22Rv1 (cell line): ENCODE results near the gene AXIN1.

Source experiments
- H3K27ac ChIP-seq: fragments of 450-650 bp; 2 replicates; pipeline ENCODE4 v1.5.1; 2017
- ZFX ChIP-seq: fragments of 450-650 bp; IDR thresholded peaks from 2 replicates; pipeline ENCODE4 v1.6.1; 2017; ENCODE audit warnings: antibody characterized with exemption, borderline replicate concordance
- TF ChIP-seq, protein P1 (sequence below): fragments of 450-650 bp; IDR thresholded peaks from 2 replicates; pipeline ENCODE4 v1.5.1; 2017; ENCODE audit warnings: mild to moderate bottlenecking

AXIN1 gene

DNA sequence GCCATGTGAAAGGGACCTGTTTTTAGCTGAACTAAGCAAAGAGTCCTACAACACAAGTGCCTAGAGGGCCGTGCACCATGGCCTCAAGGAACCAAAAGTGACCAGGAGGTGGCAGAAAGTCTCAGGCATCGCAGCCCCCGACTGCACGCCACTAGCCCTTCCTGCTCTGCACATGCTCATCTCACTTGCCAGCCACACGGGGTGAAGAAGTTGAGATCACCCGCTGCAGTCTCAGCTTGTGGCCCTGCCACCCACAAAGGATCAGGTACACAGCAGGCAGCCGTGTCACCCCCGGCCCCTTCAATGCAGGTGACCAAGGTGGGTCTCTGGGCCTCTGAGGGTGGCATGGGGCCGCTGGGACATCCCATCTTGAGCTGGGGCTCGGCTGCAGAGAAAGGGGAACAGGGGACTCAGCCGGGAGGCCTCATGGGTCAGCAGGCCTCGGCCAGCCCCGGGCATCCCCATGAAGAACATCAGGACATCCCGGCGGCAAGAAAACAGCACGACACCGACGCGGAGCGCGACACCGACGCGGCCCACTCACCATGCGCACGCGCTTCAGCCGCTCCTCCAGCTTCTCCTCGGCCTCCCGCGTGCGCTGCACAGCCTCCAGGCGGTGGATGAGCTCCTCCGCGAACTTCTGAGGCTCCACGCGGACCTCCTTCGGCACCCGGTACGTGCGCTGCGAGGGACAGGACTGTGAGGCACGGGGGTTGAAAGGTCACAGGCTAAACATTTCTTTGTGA, 48.6 kb downstream of the AXIN1 start:
- no peak for TF ChIP-seq ZFX
- no peak overlapping the region for H3K27ac ChIP-seq

DNA sequence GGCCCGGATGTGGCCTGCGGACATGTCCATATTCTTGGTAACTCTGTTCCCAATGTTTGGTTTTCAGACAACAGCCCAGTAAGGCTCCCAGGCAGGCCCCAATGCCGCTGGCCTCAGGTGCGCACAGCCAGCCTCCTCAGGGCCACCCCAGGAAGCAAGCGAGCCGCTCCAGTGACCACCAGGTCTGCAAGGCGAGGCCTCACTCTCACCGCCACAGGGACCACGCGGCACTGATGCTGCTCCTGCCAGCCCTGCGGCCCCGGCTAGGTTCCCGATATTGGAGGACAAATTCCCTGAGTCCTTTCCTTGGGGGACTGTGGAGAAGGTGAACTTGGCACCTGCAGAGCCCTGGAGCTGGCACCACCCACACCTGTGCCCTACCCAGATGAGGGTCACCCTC, 50.6 kb downstream of the AXIN1 start:
- TF ChIP-seq, protein P1, sequence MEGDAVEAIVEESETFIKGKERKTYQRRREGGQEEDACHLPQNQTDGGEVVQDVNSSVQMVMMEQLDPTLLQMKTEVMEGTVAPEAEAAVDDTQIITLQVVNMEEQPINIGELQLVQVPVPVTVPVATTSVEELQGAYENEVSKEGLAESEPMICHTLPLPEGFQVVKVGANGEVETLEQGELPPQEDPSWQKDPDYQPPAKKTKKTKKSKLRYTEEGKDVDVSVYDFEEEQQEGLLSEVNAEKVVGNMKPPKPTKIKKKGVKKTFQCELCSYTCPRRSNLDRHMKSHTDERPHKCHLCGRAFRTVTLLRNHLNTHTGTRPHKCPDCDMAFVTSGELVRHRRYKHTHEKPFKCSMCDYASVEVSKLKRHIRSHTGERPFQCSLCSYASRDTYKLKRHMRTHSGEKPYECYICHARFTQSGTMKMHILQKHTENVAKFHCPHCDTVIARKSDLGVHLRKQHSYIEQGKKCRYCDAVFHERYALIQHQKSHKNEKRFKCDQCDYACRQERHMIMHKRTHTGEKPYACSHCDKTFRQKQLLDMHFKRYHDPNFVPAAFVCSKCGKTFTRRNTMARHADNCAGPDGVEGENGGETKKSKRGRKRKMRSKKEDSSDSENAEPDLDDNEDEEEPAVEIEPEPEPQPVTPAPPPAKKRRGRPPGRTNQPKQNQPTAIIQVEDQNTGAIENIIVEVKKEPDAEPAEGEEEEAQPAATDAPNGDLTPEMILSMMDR = no peak
- no peak for TF ChIP-seq ZFX
- no peak overlapping the region for H3K27ac ChIP-seq

DNA sequence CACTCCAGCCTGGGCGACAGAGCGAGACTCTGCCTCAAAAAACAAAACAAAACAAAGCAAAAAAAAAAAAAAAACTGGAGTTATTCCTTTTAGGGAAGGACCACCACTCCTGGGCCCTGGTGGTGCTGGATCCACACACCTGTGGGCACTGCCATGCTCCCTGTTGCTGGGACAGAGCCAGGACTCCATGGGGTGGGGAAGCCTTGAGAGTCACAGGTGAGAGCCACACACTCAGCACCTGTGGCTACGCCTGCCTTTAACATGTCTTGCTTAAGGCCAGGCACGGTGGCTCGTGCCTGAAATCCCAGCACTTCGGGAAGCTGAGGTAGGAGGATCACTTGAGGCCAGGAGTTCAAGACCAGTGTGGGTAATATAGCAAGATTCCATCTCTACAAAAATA, 51.3 kb downstream of the AXIN1 start:
- TF ChIP-seq, protein P1 = no peak
- no peak for TF ChIP-seq ZFX
- no peak overlapping the region for H3K27ac ChIP-seq

DNA sequence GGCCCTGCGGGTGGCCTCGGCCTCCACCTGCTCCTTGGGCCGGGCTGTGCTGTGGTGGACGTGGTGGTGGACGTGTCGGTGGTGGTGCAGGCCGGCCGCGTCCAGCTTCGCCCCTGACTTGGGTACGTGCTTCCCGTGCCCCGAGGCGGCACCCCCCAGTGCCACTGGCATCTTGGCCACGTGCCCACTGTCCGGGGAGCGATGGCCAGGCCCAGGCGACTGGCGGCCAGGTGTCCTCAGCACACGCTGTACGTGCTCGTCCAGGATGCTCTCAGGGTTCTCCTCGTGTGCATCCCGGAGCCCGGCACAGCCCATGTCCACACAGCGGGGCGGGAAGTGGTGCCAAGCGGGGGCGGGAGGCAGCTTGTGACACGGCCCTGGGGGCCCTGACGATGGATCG, 54.7 kb downstream of the AXIN1 start:
- H3K27ac ChIP-seq = no peak overlapping the region
- TF ChIP-seq ZFX = no peak
- TF ChIP-seq, protein P1 = no peak

DNA sequence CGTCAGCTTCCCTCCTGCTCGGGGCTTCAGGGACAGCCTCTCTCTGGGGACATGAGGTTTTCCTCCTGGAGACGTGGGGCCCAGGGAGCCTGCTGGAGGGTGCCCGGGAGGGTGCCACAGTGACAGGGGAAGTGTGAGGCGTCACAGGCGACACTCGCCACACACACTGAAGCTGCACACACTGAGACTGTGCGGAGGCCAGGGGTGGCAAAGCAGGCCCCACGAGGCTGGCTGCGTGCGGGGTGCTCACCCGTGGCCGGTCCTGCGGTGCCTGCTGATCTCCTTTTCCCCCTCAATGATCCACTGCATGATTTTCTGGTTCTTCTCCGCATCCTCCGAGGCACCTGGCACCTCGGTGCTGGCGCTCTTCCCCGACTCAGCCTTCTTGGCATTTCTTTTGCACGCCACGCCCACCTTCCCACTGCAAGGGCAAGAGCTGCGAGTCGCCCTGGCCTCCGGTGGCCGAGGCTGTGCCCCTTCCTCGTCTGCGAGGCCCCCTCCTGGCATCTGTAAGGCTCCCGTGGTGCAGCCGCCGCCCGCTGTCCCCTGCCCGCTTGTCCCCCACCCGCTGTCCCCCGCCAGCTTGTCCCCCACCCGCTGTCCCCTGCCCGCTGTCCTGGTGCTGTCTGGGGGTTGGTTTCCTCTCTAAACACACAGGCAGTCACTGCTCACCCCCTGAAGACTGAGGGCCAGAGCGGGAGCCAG, 55.6 kb downstream of the AXIN1 start:
- TF ChIP-seq, protein P1 = no peak
- no peak for TF ChIP-seq ZFX

DNA sequence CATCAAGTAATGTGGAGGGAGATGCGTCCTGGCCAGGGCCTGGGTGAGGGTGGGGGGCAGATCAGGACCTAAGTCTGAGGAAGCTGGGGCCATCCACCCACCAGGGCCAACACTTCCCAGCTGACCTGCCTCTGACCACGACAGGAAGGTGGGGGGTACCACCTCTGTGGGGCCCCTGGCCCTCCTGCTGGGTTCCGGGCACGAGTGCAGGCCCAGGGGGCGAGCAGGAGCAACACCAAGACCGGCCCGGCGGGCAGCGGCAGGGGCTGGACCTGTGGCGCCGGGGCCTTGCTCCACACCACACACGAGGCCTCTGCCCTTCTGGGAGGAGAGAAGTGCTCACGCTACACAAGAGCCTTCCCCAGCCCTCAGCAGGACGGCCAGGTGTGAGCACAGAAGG, 56.2 kb downstream of the AXIN1 start:
- no peak for TF ChIP-seq ZFX
- TF ChIP-seq, protein P1 = no peak
- H3K27ac ChIP-seq = no peak overlapping the region

More for the DNA sequence above, 55.6 kb downstream of the AXIN1 start:
- H3K27ac ChIP-seq = no peak overlapping the region

DNA sequence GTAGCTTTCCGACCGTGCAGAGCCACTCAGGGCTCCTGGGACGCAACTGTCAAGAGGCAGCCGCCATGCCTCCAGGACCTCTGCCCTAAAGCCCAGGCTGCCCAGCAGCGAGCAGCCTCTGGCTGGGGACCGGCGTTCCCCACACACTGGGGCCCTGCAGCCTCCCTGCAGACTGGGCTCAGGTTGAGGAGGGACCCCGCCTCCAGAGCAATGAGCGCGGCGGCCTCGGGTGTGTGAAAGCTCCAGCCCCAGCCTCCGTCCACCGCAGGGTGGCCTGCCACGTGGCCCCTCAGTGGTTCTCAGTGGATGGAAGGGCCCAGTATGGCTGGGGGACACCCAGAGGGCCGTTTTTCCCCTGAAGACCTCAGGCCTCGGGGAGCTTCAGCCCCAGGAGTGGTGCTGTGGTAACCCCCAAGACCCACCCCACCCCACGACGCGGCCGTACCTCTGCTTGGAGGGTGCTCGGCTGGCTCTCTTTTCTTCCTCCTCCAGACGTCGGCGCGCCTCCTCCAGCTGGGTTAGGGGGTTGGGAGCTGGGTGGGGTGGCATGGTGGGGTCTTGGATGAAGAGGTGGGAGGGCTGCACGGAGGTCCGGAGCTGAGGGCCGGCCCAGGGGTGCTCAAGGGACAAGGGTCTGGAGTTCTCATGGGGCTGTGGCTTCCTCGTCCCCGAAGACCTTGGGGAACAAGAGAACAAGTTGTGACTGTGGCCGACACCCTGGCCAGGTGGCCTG, 59.3 kb downstream of the AXIN1 start:
- TF ChIP-seq ZFX = no peak
- TF ChIP-seq, protein P1 = no peak
- no peak overlapping the region for H3K27ac ChIP-seq
